ENCODE measurements around the gene MPST.

The MPST gene

DNA sequence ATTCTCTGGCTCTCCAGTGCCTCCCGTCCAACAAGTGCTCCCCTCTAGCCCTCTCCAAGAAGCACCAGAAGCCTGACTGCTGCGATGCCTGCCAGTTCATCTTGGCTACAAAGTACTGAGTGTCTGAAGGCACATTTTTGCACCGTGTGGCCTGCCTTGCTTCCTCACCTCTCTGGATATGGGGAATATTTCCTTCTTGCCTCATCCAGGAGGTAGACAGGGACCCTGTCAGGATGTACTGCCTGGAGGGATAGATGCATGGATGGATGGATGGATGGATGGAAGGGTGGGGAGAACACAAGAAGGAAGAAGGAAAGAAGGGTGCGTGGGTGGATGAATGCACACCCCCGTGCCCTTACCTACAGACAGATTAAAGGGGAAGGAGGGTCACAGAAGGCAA lies 59.6 kb downstream of the MPST start:
- DNase-seq (ENCODE audit: low read depth), result no peak
